Transverse colon (tissue), 3 donors: ENCODE data around the gene LCN12.

ENCODE experiments used
- POLR2A ChIP-seq: fragments of 450-650 bp; IDR thresholded peaks from one replicate; pipeline ENCODE4 v1.6.1; 2016; ENCODE audit warnings: antibody characterized with exemption, mild to moderate bottlenecking, moderate library complexity
- TF ChIP-seq, protein P1 (sequence below), 5 experiments: fragments of 200-600 bp in 3 of 5; fragments of 450-650 bp in 2 of 5; sonication (generic) in 3 of 5; IDR thresholded peaks; 1 replicate in 2 of 5; 2 replicates in 3 of 5; pipeline ENCODE4 v1.5.1; 2016 to 2017; ENCODE audit warnings: antibody characterized with exemption in 5 of 5, inconsistent platforms in 3 of 5, mild to moderate bottlenecking in 2 of 5, moderate library complexity in 1 of 5

DNA sequence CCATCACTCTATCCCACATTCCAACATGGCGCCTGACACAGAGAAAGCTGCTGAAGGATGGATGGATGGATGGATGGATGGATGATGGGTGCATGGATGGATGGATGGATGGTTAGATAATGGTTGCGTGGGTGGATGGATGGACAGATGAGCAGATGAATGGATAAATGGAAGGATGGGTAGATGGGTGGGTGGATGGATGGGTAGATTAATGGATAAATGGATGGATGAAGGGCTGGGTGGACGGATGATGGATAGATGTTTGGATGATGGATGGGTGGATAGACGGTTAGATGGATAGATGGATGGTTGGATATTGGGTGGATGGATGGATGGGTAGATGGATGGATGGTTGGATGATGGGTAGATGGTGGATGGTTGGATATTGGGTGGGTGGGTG, 4.5 kb downstream of the LCN12 start:
- TF ChIP-seq, protein P1, sequence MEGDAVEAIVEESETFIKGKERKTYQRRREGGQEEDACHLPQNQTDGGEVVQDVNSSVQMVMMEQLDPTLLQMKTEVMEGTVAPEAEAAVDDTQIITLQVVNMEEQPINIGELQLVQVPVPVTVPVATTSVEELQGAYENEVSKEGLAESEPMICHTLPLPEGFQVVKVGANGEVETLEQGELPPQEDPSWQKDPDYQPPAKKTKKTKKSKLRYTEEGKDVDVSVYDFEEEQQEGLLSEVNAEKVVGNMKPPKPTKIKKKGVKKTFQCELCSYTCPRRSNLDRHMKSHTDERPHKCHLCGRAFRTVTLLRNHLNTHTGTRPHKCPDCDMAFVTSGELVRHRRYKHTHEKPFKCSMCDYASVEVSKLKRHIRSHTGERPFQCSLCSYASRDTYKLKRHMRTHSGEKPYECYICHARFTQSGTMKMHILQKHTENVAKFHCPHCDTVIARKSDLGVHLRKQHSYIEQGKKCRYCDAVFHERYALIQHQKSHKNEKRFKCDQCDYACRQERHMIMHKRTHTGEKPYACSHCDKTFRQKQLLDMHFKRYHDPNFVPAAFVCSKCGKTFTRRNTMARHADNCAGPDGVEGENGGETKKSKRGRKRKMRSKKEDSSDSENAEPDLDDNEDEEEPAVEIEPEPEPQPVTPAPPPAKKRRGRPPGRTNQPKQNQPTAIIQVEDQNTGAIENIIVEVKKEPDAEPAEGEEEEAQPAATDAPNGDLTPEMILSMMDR (IDR thresholded peaks at IDR 0.05), result no peak
- no peak for TF ChIP-seq POLR2A
